ENCODE data around the gene NPNT.

The NPNT gene

GRCh38 chr4:105917171-105917685 is 22.0 kb downstream of the NPNT start:
- FAIRE-seq: no peak

- FAIRE-seq: no peak
Observed at GRCh38 chr4:105921301-105921700, 26.0 kb downstream of the NPNT start.

GRCh38 chr4:105923497-105924238 is 28.4 kb downstream of the NPNT start:
- no peak for FAIRE-seq

DNA sequence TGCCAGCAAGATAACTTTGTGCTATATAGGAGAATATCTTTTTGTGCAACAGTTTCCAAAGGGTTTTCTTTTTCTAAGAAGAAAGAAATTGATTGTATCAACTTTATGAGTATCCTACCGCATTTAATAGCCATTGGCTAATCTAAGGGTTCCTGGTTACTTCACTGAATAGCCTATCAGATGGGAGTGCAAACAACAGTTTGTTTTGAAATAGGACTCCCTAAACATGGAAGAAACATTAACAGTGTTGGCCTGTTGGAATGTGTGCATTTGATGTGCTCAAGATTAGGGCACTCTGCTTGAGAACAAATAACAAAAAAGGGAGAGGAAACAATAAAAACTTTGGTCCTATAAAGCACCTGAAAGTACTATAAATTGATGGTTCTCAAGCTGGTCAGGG is 29.1 kb downstream of the NPNT start:
- FAIRE-seq: no peak

DNA sequence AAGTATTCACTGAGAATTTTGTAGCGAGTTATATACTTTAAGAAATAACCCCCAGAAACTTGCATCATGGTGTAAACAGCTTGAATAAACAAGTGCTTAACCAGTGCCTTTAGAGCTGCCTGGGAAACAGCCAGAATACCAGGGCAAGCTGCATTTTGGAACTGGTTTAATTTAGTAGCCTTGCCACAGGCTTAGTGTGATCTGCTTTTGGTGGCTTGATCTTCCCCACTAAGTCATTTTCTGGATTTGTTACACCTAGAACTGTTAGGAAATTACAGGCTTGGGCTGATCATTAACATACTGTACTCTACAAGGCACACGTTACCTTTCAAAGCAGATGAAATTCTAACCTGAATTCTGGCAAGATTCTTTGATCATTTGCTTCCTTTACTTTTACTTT is 35.4 kb downstream of the NPNT start:
- no peak for FAIRE-seq

DNA sequence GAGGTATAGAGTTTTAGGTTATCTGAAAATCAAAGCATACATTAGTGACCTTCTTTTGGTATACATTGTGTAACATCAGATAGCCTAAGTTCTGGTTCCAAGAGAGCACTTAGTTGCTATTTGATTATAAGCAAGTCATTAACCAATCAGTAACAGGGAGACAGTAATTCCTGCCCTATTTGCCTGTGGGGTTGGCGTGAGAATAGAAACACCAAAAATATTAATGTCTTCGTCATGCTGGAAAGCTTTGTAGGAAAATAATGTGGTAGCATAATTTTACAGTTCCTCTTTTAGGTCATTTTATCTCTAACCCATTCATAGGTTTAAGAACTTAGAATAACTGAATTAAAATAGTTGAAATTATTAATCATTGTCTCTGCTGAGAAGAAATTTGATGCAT is 37.8 kb downstream of the NPNT start:
- no peak for FAIRE-seq

DNA sequence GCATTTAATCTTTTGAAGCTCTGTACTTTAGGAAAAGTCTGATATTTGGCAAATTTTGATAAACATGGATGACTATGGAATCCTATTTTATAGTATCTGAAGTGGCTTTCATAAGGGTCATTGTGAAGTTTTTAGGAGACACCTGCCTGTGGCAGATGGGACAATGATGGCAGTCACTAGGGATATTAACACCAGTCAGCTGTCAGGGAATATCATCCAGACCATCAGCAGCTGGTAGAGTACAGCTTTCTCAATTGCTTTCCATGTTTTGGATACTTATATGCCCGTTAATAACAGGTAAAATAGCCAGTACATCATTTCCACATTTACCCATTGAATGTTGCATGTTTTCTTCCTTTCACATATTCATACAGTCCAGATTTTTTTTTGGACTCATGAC is 39.1 kb downstream of the NPNT start:
- no peak for FAIRE-seq

- no peak for FAIRE-seq
Observed at GRCh38 chr4:105936901-105937300, 41.6 kb downstream of the NPNT start.

GRCh38 chr4:105937759-105938158 is 42.5 kb downstream of the NPNT start:
- no peak for FAIRE-seq

GRCh38 chr4:105943234-105943633 is 48.0 kb downstream of the NPNT start:
- no peak for FAIRE-seq

DNA sequence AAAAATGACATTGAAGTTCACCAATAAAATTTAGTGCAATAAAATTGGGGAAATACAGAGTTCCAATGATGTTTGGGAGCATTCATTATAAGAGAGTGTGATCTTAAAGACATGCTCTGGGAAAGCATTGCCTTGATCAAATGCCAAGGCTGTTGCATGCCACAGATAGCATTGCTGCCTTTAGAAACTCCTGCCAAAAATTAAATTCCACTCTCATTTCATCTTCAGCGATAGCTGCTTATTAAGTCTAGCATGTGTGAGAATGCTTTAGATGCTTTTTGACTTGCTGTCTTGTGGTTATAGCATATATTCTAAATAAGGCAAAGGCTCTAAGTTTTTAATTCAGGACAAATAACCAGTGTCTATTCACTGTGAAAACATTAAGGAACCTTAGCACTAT is 49.3 kb downstream of the NPNT start:
- FAIRE-seq: no peak

DNA sequence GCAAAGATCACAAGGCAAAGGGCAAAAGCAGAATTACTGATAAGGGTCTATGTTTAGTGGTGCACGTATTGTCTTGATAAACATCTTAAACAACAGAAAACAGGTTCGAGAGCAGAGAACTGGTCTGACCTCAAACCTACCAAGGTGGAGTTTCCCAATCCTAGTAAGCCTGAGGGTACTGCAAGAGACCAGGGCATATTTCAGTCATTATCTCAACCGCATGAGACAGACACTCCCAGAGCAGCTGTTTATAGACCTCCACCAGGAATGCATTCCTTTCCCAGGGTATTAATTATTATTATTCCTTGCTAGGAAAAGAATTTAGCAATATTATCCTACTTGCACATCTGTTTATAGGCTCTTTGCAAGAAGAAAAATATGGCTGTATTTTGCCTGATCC is 51.5 kb downstream of the NPNT start:
- no peak for FAIRE-seq

DNA sequence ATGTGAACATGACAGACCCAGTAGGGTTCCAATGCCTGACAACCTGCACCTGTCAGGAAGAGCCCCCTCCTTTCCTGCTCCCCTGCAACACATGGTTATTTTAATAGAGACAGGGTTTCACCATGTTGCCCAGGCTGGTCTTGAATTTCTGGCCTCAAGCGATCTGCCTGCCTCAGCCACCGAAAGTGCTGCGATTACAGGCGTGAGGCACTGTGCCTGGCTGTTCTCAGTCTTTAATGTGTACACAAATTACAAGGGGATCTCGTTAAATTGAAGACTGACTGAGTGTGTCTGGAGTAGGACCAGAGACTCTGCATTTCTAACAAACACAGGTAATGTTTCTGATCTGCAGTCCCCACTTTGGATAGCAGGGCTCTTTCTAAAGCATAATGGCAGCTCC is 55.4 kb downstream of the NPNT start:
- no peak for FAIRE-seq

DNA sequence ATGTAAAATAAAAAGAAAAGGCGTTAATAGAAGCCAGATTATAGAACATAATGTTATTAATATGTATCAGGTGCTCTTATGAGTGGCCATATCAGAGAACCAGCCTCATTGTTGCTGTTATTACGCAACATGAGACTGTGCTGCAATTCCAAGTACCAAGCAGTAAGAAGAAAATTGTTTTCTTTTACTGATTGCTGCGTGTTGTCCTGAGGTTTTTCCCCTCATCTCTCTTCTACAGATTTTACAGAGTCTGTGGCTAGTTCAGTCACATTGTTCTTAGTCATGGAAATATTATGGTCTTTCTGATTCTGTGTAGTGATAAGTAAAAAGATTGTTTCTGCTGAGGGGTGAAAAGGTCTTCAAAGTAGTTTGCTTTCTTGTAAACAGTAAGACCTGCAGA is 55.9 kb downstream of the NPNT start:
- no peak for FAIRE-seq

- FAIRE-seq: no peak
Observed at GRCh38 chr4:105952591-105952990, 57.3 kb downstream of the NPNT start.

GRCh38 chr4:105956569-105956968 is 61.3 kb downstream of the NPNT start:
- FAIRE-seq: no peak

- FAIRE-seq: no peak
Observed at GRCh38 chr4:105957680-105958079, 62.4 kb downstream of the NPNT start.

DNA sequence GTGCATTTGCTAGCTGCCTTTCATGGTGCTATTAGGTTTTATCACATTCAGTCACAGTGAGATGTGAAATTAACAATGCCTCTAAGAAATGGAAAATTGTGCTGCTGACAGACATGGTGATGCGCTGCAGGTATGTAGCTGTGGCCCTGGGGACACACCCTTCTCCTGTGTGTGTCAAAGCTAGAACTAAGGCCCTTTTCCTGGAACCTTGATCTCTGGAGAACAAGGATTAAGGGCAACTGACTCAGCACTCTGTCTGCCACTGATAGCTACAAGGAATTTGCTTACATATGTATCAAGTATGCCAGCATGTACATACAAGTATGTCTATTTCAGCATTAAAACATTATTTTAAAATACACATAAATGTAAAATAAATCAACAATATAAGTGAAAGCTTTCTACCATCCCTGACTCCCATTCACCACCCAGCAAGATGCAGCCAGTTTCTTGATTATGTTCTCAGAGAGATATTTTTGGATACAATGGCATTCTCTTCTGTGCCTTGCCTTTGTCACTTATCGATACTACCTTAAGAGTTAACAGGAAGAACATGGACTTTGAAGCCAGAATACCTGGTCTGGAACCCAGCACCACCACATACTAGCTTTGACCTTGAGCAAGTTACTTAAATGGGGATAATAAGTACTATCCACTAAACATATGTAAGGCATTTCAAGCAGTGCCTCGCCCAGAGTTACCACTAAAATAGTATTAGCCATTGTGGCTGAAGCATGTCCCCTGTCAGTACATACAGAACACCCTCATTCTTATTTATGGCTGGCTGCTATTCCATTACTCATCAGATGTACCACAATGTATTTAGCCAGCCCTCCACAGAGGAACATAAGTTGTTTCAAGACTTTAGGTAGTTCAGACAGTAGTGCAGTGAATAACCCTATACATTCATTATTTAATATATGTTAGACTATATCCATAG is 68.5 kb downstream of the NPNT start:
- no peak for FAIRE-seq

- no peak for FAIRE-seq
Observed at GRCh38 chr4:105965183-105965800, 70.0 kb downstream of the NPNT start.

DNA sequence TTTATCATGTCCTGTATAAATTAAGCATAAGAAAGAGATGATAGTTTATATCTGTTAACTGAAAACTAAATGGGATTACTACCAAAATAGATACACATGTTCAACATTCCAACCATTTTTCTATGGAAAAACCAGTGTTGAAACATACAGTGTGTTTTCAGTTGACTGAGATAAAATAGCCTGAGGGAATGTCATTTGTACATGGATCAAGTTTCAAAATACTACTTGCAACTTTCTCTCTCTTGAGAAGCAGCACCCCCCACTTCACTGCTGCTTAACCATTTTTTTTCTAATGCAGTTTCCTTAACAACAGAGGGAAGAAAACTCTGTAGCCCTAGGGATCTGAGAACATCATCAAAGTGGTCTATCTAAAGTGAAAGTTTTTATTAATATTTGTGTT is 70.8 kb downstream of the NPNT start:
- FAIRE-seq: peak; percentile 62

DNA sequence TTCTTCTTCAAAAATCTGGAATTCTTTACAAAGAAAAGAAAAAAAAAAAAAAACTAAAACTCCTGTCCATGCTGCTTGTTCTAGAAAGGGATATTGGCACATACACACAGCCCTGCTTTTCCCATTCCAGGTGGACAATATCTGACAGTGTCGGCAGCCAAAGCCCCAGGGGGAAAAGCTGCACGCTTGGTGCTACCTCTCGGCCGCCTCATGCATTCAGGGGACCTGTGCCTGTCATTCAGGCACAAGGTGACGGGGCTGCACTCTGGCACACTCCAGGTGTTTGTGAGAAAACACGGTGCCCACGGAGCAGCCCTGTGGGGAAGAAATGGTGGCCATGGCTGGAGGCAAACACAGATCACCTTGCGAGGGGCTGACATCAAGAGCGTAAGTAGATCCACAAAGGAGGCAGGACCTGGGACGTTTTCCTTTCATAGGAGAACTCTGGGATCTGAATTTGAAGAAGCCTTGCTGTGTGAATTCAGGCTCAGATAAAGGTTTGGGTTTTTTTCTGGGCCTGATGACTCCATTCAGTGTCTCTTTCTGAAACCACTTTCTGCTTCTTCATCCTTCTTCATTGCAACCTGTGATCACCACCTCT is 71.9 kb downstream of the NPNT start:
- FAIRE-seq: no peak

DNA sequence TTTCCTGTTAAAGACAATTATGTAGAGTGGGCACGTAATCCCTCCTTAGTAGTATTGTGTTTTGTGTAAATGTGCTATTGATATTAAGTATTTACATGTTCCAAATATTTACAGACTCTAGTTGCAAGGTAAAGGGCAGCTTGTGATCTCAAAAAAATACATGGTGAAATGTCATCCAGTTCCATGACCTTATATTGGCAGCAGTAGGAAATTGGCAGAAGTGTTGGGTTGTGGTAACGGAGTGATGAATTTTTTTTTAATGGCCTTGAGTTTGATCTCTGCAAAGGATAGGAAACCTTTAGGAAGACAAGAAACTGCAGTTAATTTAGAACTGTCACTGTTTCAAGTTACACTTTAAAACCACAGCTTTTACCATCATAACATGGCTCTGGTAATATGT is 74.3 kb downstream of the NPNT start:
- FAIRE-seq: no peak

- FAIRE-seq: no peak
Observed at GRCh38 chr4:105970371-105970770, 75.1 kb downstream of the NPNT start.

Measured in endometrium (tissue), 2 donors.